GM12878 (cell line): ENCODE data around the gene TMEM255B. TPM values are rescaled to one million over a fixed set of nuclear protein-coding genes. Genes with fewer than 3 reads are reported as not detected.

Experiments used
- ATAC-seq: fragments of 200-7000 bp; cut with Tn5 transposase; 3 replicates; pipeline ENCODE4 v1.9.1; 2020; ENCODE audit warnings: mild to moderate bottlenecking, moderate library complexity
- BruUV-seq: library from RNA; stranded (reverse); fragments of 400-500 nt; replicated peaks from 2 replicates; lab custom pipeline; 2021; lab: Mats Ljungman, UMichigan
- CTCF ChIA-PET: fragments of 300-600 bp; sonication (Branson Sonifier 250); formaldehyde crosslinking; extraction: SDS; loops from one replicate; lab custom pipeline; 2021; ENCODE audit warnings: inconsistent platforms; lab: Yijun Ruan, JAX
- POLR2A ChIA-PET: fragments of 350-600 bp; formaldehyde crosslinking; extraction: SDS; loops from one replicate; lab custom pipeline; 2021; ENCODE audit warnings: inconsistent platforms; lab: Charles Lee
- RAD21 ChIA-PET: fragments of 300-600 bp; sonication (Branson Sonifier 250); formaldehyde crosslinking; loops from one replicate; lab custom pipeline; 2023; ENCODE audit warnings: antibody characterized with exemption; ENCODE audit not compliant: unreplicated experiment; lab: Charles Lee
- SMC1A ChIA-PET: fragments of 300-600 bp; sonication (Branson Sonifier 250); formaldehyde crosslinking; loops from one replicate; lab custom pipeline; 2023; ENCODE audit not compliant: unreplicated experiment, uncharacterized antibody; lab: Charles Lee
- DNase-seq: peaks from one replicate; pipeline ENCODE4 v3.0.0-alpha.2; 2011; ENCODE audit warnings: low read depth, low spot score
- FAIRE-seq: peaks from 3 replicates; lab custom pipeline; 2011; peaks lifted over from hg19 to GRCh38; lab: Jason Lieb, UNC
- H2AFZ ChIP-seq: 2 replicates; pipeline ENCODE4 v1.6.0; 2011; ENCODE audit warnings: low read depth, low read length, control low read depth; ENCODE audit not compliant: control insufficient read depth
- H3K27ac ChIP-seq: 2 replicates; pipeline ENCODE4 v1.5.1; 2011; ENCODE audit warnings: control low read depth; ENCODE audit not compliant: control insufficient read depth, insufficient read depth
- H3K27me3 ChIP-seq, 2 experiments: replicated peaks in 1 of 2; 2 replicates each; pipeline versions ENCODE4 v1.6.0 to v1.6.1; 2011; ENCODE audit warnings: low read length in 1 of 2; ENCODE audit not compliant: control insufficient read depth in 2 of 2, insufficient read depth in 2 of 2
- H3K36me3 ChIP-seq, 2 experiments: 2 replicates each; pipeline ENCODE4 v1.5.1; 2011; ENCODE audit warnings: low read length in 1 of 2; ENCODE audit not compliant: control insufficient read depth in 2 of 2, insufficient read depth in 2 of 2
- H3K4me1 ChIP-seq: 2 replicates; pipeline ENCODE4 v1.6.1; 2011; ENCODE audit warnings: mild to moderate bottlenecking, low read length, moderate library complexity, mixed read lengths; ENCODE audit not compliant: control insufficient read depth, insufficient read depth
- H3K4me2 ChIP-seq: 2 replicates; pipeline ENCODE4 v1.6.0; 2011; ENCODE audit warnings: control low read depth; ENCODE audit not compliant: control insufficient read depth, insufficient read depth
- H3K4me3 ChIP-seq: fragments of 200-600 bp; sonication (generic); 2 replicates; pipeline ENCODE4 v1.5.1; 2016
- H3K79me2 ChIP-seq: 2 replicates; pipeline ENCODE4 v1.6.0; 2011; ENCODE audit warnings: low read length; ENCODE audit not compliant: control insufficient read depth, insufficient read depth
- H3K9ac ChIP-seq: 2 replicates; pipeline ENCODE4 v1.8.0; 2011; ENCODE audit warnings: low read length, control low read depth, mixed read lengths; ENCODE audit not compliant: control insufficient read depth, insufficient read depth
- H3K9me3 ChIP-seq: replicated peaks from 3 replicates; pipeline ENCODE4 v1.5.1; 2011; ENCODE audit warnings: mild to moderate bottlenecking, low read length; ENCODE audit not compliant: control insufficient read depth, insufficient read depth
- H4K20me1 ChIP-seq: 2 replicates; pipeline ENCODE4 v1.6.0; 2011; ENCODE audit not compliant: control insufficient read depth, insufficient read depth
- HDAC6 ChIP-seq: fragments of 200-600 bp; sonication (generic); IDR thresholded peaks from one replicate; pipeline ENCODE4 v1.8.0; 2017; ENCODE audit warnings: antibody characterized with exemption; ENCODE audit not compliant: unreplicated experiment
- MLLT1 ChIP-seq: fragments of 450-650 bp; IDR thresholded peaks from 2 replicates; pipeline ENCODE4 v1.6.1; 2016; ENCODE audit warnings: mild to moderate bottlenecking
- RELB ChIP-seq: fragments of 450-650 bp; IDR thresholded peaks from 2 replicates; pipeline ENCODE4 v1.6.1; 2017; ENCODE audit warnings: low read depth, mild to moderate bottlenecking, moderate library complexity
- SP1 ChIP-seq: IDR thresholded peaks from one replicate; pipeline ENCODE4 v1.6.1; 2011; ENCODE audit warnings: low read depth, low read length
- STAT1 ChIP-seq: fragments of 450-650 bp; conservative IDR thresholded peaks from 2 replicates; pipeline ENCODE4 v1.6.1; 2014; ENCODE audit warnings: antibody characterized with exemption, mild to moderate bottlenecking
- WGBS: methylation state at CpG from one replicate; pipeline ENCODE4 v1.1.6; 2016; ENCODE audit warnings: low lambda C conversion rate; ENCODE audit not compliant: insufficient replicate concordance, insufficient coverage; ENCODE audit errors: missing lambda C conversion rate; 5-methylcytosine and 5-hydroxymethylcytosine counted together
- in situ Hi-C: fragments of 300-500 bp; cut with MboI; formaldehyde crosslinking; loops from 9 replicates; pipeline ENCODE4 v1.14.3; 2018; ENCODE audit warnings: mixed read lengths
- intact Hi-C: fragments of 100-400 bp; cut with micrococcal nuclease; formaldehyde crosslinking; loops from one replicate; pipeline ENCODE4 v1.14.2; 2022; ENCODE audit not compliant: unreplicated experiment
- polyA plus RNA-seq, 11 experiments: library from polyadenylated mRNA; depleted of rRNA in 4 of 11; unstranded in 6 of 11; stranded (reverse) in 5 of 11; fragments of >200 nt; fragmentation: Nextera tagmentation in 4 of 11; fragmentation: Illumina TruSeq in 1 of 11; extraction: Ambion mirVana in 4 of 11; extraction: Trizol in 1 of 11; gene quantifications; 1 replicate in 1 of 11; 2 replicates in 10 of 11; pipeline versions ENCODE4 v1.2.1 to v1.2.3, GENCODE V29; 2011 to 2016; ENCODE audit warnings: inconsistent platforms in 2 of 11, missing spikeins in 2 of 11, low read depth in 1 of 11
- total RNA-seq, 4 experiments: library from RNA; depleted of rRNA in 3 of 4; stranded (reverse); fragments of >200 nt in 3 of 4; fragmentation: Illumina TruSeq in 1 of 4; extraction: Trizol in 1 of 4; gene quantifications; 2 replicates each; pipeline versions ENCODE4 v1.2.1 to v1.2.3, GENCODE V29; 2013 to 2021

Gene TMEM255B
- total and polyA plus RNA-seq, 10 of the 15 experiments (the other 5 are each of a cell fraction or from before 2014, with no cell fraction given) = 0.04 to 0.62 (median 0.13) TPM; not detected in 3

GRCh38 chr13:113748101-113748861 is 10.7 kb upstream of the TMEM255B start:
- DNase-seq (no peak), ATAC-seq (peak; percentile 27; the same call in 1 of the 3 replicates)
- H3K79me2 ChIP-seq = no peaks in the 10 kb centered on the region
- intact Hi-C loops = no loop called here
- WGBS = 37% methylated on average over 23 of the region's 25 CpGs
- H3K4me3 ChIP-seq = no peak overlapping the region
- H3K4me2 ChIP-seq = no peak overlapping the region
- no peaks in the 10 kb centered on the region for H3K36me3 ChIP-seq
- SMC1A ChIA-PET = no interaction called here
- H4K20me1 ChIP-seq = no peaks in the 10 kb centered on the region
- TF ChIP-seq HDAC6 (no peak), SP1 (no peak), RELB (no peak), MLLT1 (no peak), STAT1 (no peak)
- TF ChIP-seq, all 136 proteins: peak for 0
- no TSS peak for BruUV-seq
- no peaks in the 10 kb centered on the region; the same call in 2 of the 3 replicates for H3K9me3 ChIP-seq
- no peak overlapping the region for H2AFZ ChIP-seq
- no peak for FAIRE-seq
- ChIA-PET CTCF (no interaction called here), RAD21 (no interaction called here), POLR2A (no interaction called here)
- H3K27ac ChIP-seq = no peak overlapping the region
- no peak overlapping the region for H3K9ac ChIP-seq
- no peaks in the 10 kb centered on the region for H3K4me1 ChIP-seq
- no peaks in the 10 kb centered on the region for H3K27me3 ChIP-seq
- in situ Hi-C loops = no loop called here
